Tibial artery (tissue), 4 donors: ENCODE measurements around the gene HNRNPL.
A peak's percentile ranks its signal among the peaks of the same experiment; 100 is the strongest.

ENCODE experiments used
- DNase-seq, 2 donors: peaks; one replicate each; pipeline ENCODE4 v3.0.0-alpha.2; 2019
- H3K27ac ChIP-seq, 2 donors: fragments of 200-600 bp; sonication (generic) in 1 of 2; 1 replicate in 1 of 2; 2 replicates in 1 of 2; pipeline ENCODE4 v1.5.1; 2018 to 2019; ENCODE audit warnings: mild to moderate bottlenecking in 1 of 2
- H3K27me3 ChIP-seq, 2 donors: fragments of 200-600 bp; sonication (generic) in 1 of 2; one replicate each; pipeline versions ENCODE4 v1.5.1 to v1.6.0; 2016 to 2019
- H3K36me3 ChIP-seq, 3 donors: fragments of 200-600 bp; sonication (generic) in 2 of 3; one replicate each; pipeline ENCODE4 v1.5.1; 2016 to 2019; ENCODE audit warnings: mild to moderate bottlenecking in 2 of 3
- H3K4me1 ChIP-seq, 4 donors: fragments of 200-600 bp; sonication (generic) in 2 of 4; 1 replicate in 3 of 4; 2 replicates in 1 of 4; pipeline ENCODE4 v1.5.1; 2016 to 2019
- H3K4me3 ChIP-seq, 2 donors: fragments of 200-600 bp; sonication (generic) in 1 of 2; 1 replicate in 1 of 2; 2 replicates in 1 of 2; pipeline ENCODE4 v1.5.1; 2018 to 2019; ENCODE audit warnings: mild to moderate bottlenecking in 2 of 2
- H3K9me3 ChIP-seq, 3 donors: fragments of 200-600 bp; sonication (generic) in 1 of 3; one replicate each; pipeline ENCODE4 v1.5.1; 2016 to 2019
- intact Hi-C: fragments of 100-400 bp; cut with DNase I; formaldehyde crosslinking; loops from one replicate; pipeline ENCODE4 v1.15.0; 2023; ENCODE audit warnings: low total_unique reads
- TF ChIP-seq, protein P1 (sequence below), 2 experiments: fragments of 200-600 bp in 1 of 2; fragments of 450-650 bp in 1 of 2; IDR thresholded peaks; one replicate each; pipeline ENCODE4 v1.5.1; 2017 to 2019; ENCODE audit warnings: antibody characterized with exemption in 2 of 2, mild to moderate bottlenecking in 1 of 2, moderate library complexity in 1 of 2

Gene HNRNPL

GRCh38 chr19:38837656-38838121 lies 12.1 kb downstream of the HNRNPL start:
- intact Hi-C loops, result no loop called here

GRCh38 chr19:38836983-38837626 lies 12.7 kb downstream of the HNRNPL start:
- intact Hi-C loops, result no loop called here
- H3K36me3 ChIP-seq, result peaks cover 55 to 69% (median 65%) of the 10 kb centered on the region in 3 donors
- TF ChIP-seq, protein P1, sequence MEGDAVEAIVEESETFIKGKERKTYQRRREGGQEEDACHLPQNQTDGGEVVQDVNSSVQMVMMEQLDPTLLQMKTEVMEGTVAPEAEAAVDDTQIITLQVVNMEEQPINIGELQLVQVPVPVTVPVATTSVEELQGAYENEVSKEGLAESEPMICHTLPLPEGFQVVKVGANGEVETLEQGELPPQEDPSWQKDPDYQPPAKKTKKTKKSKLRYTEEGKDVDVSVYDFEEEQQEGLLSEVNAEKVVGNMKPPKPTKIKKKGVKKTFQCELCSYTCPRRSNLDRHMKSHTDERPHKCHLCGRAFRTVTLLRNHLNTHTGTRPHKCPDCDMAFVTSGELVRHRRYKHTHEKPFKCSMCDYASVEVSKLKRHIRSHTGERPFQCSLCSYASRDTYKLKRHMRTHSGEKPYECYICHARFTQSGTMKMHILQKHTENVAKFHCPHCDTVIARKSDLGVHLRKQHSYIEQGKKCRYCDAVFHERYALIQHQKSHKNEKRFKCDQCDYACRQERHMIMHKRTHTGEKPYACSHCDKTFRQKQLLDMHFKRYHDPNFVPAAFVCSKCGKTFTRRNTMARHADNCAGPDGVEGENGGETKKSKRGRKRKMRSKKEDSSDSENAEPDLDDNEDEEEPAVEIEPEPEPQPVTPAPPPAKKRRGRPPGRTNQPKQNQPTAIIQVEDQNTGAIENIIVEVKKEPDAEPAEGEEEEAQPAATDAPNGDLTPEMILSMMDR (IDR thresholded peaks at IDR 0.05), result no peak
- H3K4me3 ChIP-seq, result no peak overlapping the region
- H3K9me3 ChIP-seq, result no peaks in the 10 kb centered on the region
- no peak overlapping the region for H3K27ac ChIP-seq
- H3K27me3 ChIP-seq, result no peaks in the 10 kb centered on the region
- H3K4me1 ChIP-seq, result peaks cover 0 to 45% (median 16%) of the 10 kb centered on the region in 4 donors
- no peak for DNase-seq

More at GRCh38 chr19:38837656-38838121, 12.1 kb downstream of the HNRNPL start:
- Histone ChIP-seq H3K4me3 (no peak overlapping the region), H3K27ac (no peak overlapping the region), H3K27me3 (no peaks in the 10 kb centered on the region), H3K9me3 (no peaks in the 10 kb centered on the region), H3K36me3 (peaks cover 61 to 75% (median 71%) of the 10 kb centered on the region in 3 donors), H3K4me1 (peaks cover 0 to 39% (median 12%) of the 10 kb centered on the region in 4 donors)
- TF ChIP-seq, protein P1 (IDR thresholded peaks at IDR 0.05), result no peak
- no peak for DNase-seq

DNA sequence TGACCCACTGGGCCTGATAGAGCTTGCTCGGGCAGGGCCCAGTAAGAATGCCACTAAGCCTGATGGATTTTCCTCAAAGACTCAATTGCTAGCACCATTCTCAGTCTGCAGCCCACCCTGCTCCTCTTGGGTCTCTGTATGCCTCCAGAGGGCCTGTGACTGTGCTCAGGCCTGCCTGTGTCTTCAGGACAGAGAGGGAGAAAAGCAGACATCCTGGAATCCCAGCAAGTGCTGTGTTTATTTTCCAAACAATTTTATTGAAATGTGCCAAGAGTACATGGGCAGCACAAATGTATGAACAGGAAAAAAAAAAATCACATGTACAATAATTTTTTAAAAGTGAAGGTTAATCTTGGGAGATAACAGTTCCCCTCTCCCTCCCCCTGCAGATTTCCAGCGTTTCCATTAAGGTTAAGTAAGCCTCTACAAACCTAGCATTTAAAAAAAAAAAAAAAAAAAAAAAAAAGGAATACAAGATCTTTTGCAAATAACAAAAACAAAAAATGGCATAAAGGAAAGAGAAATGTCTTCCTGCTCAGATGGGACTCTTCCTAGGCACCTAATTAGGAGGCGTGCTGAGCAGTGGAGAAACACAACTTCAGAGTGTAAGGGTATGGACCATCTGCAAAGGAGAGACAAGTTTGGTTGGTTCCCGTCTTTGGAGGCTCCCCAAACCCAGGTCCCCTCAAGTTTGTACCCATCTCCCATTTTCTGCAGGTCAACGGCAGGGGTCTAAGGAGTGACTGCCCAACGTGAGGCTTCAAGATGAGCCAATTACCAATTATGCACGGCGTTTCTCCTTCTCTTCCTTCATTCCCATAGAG lies 13.4 kb downstream of the HNRNPL start:
- intact Hi-C loops, result no loop called here
- peak overlapping the region in 1 of 2 donors; percentile 49 for H3K27ac ChIP-seq
- H3K27me3 ChIP-seq, result no peaks in the 10 kb centered on the region
- no peak overlapping the region for H3K4me3 ChIP-seq
- H3K9me3 ChIP-seq, result no peaks in the 10 kb centered on the region
- no peak for DNase-seq
- H3K36me3 ChIP-seq, result peaks cover 48 to 62% (median 57%) of the 10 kb centered on the region in 3 donors
- TF ChIP-seq, protein P1 (IDR thresholded peaks at IDR 0.05), result no peak
- peaks cover 0 to 45% (median 17%) of the 10 kb centered on the region in 4 donors for H3K4me1 ChIP-seq

DNA sequence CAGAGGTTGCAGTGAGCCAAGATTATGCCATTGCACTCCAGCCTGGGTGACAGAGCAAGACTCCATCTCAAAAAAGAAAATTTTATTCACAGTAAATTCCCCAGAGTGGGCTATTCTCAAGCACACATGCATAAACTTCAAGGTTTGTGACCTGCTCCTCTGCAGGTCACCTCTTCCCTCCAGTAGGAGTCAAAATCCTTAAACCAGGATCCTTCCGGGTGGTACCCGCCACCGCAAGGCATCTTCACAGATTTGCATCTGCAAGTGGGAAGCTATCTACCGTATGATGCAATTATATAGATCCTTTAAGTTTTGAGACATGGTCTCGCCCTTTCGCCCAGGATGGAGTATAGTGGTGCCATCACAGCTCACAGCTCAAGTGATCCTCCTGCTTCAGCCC lies 15.2 kb downstream of the HNRNPL start:
- peak overlapping the region; percentile 30 to 49 for H3K27ac ChIP-seq

DNA sequence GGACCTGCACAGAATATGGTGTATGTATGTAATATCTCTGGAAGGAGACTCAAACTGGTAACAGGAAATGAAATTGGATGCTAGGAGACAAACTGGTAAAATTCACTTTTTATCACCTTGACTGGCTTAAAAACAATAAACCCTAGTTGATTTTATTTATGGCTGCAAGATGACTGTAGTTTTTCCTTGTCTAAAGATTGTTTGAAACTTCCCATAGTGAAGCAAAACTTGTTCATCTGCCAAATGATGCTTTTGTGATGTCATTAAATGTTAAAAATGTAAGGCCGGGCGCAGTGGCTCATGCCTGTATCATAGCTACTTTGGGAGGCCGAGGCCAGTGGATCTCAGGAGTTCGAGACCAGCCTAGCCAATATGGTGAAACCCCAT lies 15.7 kb downstream of the HNRNPL start:
- intact Hi-C loops, result no loop called here
- peaks cover 35 to 50% (median 47%) of the 10 kb centered on the region in 3 donors for H3K36me3 ChIP-seq
- no peak for DNase-seq
- no peak overlapping the region for H3K4me3 ChIP-seq
- H3K4me1 ChIP-seq, result peaks cover 0 to 56% (median 27%) of the 10 kb centered on the region in 4 donors
- TF ChIP-seq, protein P1 (IDR thresholded peaks at IDR 0.05), result no peak
- no peak overlapping the region for H3K27ac ChIP-seq
- no peaks in the 10 kb centered on the region for H3K9me3 ChIP-seq
- H3K27me3 ChIP-seq, result no peaks in the 10 kb centered on the region

More for the DNA sequence above, 15.2 kb downstream of the HNRNPL start:
- Histone ChIP-seq H3K36me3 (peaks cover 38 to 51% (median 48%) of the 10 kb centered on the region in 3 donors), H3K4me3 (no peak overlapping the region), H3K9me3 (no peaks in the 10 kb centered on the region), H3K4me1 (peaks cover 0 to 56% (median 27%) of the 10 kb centered on the region in 4 donors), H3K27me3 (no peaks in the 10 kb centered on the region)
- TF ChIP-seq, protein P1 (IDR thresholded peaks at IDR 0.05), result no peak
- intact Hi-C loops, result no loop called here
- no peak for DNase-seq
